ENCODE data around the gene ERBB4. TPM values are rescaled to one million over a fixed set of nuclear protein-coding genes. Genes with fewer than 3 reads are reported as not detected.

ERBB4 gene
- polyA plus RNA-seq, 1 of the 3 experiments (the other 2 are of a cell fraction), result 0.05 TPM

DNA sequence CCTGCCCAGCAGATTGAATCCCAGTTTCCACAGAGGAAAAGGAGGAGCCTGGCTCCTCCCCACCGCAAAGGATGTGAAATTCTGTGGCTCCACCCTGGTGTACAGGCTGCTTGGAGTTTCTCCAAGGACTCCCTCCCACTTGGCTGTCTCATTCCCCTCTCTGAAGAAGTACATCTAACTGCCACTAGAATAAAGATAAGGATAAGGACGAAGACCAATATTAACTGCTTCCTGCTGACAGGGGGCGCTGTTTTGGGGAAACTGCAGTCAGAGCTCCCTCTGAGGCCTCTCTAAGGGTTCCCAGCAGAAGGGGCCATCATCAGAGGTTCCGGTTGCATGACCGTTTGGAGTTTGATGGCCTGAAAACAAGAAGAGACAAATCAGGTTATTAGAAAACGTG, 1191.3 kb downstream of the ERBB4 start:
- ChIA-PET POLR2A (no interaction called here), CTCF (no interaction called here)
- Histone ChIP-seq H3K9me2 (no peaks in the 10 kb centered on the region), H3K9me3 (no peaks in the 10 kb centered on the region), H3F3A (replicated peaks; ENCODE audit: insufficient read depth) (no peaks in the 10 kb centered on the region), H3K79me2 (ENCODE audit: insufficient read depth) (no peaks in the 10 kb centered on the region), H3K4me1 (ENCODE audit: control insufficient read depth in 1 of 2, insufficient read depth in 2 of 2, low read depth in 1 of 2, low read length in 1 of 2) (no peaks in the 10 kb centered on the region; a peak in 1 of 4 replicates), H3K9ac (no peak overlapping the region), H3K27ac (ENCODE audit: low read depth in 2 of 2, low read length in 1 of 2) (no peak overlapping the region), H4K20me1 (ENCODE audit: insufficient read depth) (no peaks in the 10 kb centered on the region), H3K4me3 (ENCODE audit: low read depth in 2 of 2, low read length in 1 of 2) (no peak overlapping the region), H3K27me3 (ENCODE audit: insufficient read depth) (no peaks in the 10 kb centered on the region), H2AFZ (ENCODE audit: low read depth) (no peak overlapping the region), H3K4me2 (no peak overlapping the region), H3K36me3 (replicated peaks in 1 of 2; ENCODE audit: control insufficient read depth in 1 of 2, insufficient read depth in 2 of 2, low read length in 1 of 2) (no peaks in the 10 kb centered on the region)
- 45% methylated on average over 5 of the region's 6 CpGs for WGBS (ENCODE audit: low lambda C conversion rate)
- DNase-seq, result no peak
- TF ChIP-seq GATA2 (CRISPR knock-in tag; IDR thresholded peaks at IDR 0.05), result no peak
- no peak for TF ChIP-seq RAD21 (IDR thresholded peaks at IDR 0.05; ENCODE audit: low read length)
- TF ChIP-seq RXRA (IDR thresholded peaks at IDR 0.05; ENCODE audit: borderline replicate concordance, low read depth), result no peak
- no peak for TF ChIP-seq EP300 (IDR thresholded peaks at IDR 0.05; ENCODE audit: borderline replicate concordance in 1 of 2, low read depth in 1 of 2, low read length in 1 of 2)
- TF ChIP-seq YY1 (IDR thresholded peaks at IDR 0.05; ENCODE audit: low read depth), result no peak
- TF ChIP-seq, protein P1, sequence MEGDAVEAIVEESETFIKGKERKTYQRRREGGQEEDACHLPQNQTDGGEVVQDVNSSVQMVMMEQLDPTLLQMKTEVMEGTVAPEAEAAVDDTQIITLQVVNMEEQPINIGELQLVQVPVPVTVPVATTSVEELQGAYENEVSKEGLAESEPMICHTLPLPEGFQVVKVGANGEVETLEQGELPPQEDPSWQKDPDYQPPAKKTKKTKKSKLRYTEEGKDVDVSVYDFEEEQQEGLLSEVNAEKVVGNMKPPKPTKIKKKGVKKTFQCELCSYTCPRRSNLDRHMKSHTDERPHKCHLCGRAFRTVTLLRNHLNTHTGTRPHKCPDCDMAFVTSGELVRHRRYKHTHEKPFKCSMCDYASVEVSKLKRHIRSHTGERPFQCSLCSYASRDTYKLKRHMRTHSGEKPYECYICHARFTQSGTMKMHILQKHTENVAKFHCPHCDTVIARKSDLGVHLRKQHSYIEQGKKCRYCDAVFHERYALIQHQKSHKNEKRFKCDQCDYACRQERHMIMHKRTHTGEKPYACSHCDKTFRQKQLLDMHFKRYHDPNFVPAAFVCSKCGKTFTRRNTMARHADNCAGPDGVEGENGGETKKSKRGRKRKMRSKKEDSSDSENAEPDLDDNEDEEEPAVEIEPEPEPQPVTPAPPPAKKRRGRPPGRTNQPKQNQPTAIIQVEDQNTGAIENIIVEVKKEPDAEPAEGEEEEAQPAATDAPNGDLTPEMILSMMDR (IDR thresholded peaks at IDR 0.05), result peak; percentile 37; the same call in 1 of the 2 replicates
- no peak for TF ChIP-seq FOXJ3 (CRISPR knock-in tag; IDR thresholded peaks at IDR 0.05)

- CTCF ChIA-PET, result interaction anchor here (0.6 to 1.3 kb wide), 3 partner anchors 9 to 139 kb away, joined by 3 read pairs; no protein-coding TSS in a partner anchor
- no peaks in the 10 kb centered on the region for H3K9me3 ChIP-seq
These were observed 1194.3 kb downstream of the ERBB4 start for GRCh38 chr2:211344289-211344688.

More at GRCh38 chr2:211344289-211344688, 1194.3 kb downstream of the ERBB4 start:
- no peaks in the 10 kb centered on the region for H3K27me3 ChIP-seq (ENCODE audit: insufficient read depth)
- no peaks in the 10 kb centered on the region for H3F3A ChIP-seq (replicated peaks; ENCODE audit: insufficient read depth)
- H3K9me2 ChIP-seq, result no peaks in the 10 kb centered on the region
- H3K27ac ChIP-seq (ENCODE audit: low read depth in 2 of 2, low read length in 1 of 2), result no peak overlapping the region
- H3K36me3 ChIP-seq (replicated peaks in 1 of 2; ENCODE audit: control insufficient read depth in 1 of 2, insufficient read depth in 2 of 2, low read length in 1 of 2), result no peaks in the 10 kb centered on the region
- POLR2A ChIA-PET, result no interaction called here
- TF ChIP-seq GATA2 (CRISPR knock-in tag; IDR thresholded peaks at IDR 0.05) (no peak), MXI1 (IDR thresholded peaks at IDR 0.05; ENCODE audit: low read depth, low read length) (no peak), ZBTB33 (IDR thresholded peaks at IDR 0.05; ENCODE audit: borderline replicate concordance, low read depth) (no peak), REST (IDR thresholded peaks at IDR 0.05; ENCODE audit: low read depth, low read length) (no peak), TCF12 (IDR thresholded peaks at IDR 0.05) (no peak), RAD21 (IDR thresholded peaks at IDR 0.05; ENCODE audit: low read length) (no peak), RCOR1 (IDR thresholded peaks at IDR 0.05; ENCODE audit: low read length) (no peak), GABPA (IDR thresholded peaks at IDR 0.05; ENCODE audit: low read depth) (no peak), PBX3 (IDR thresholded peaks at IDR 0.05) (no peak), JUND (IDR thresholded peaks at IDR 0.05) (no peak), YY1 (IDR thresholded peaks at IDR 0.05; ENCODE audit: low read depth) (no peak)
- TF ChIP-seq, protein P1 (IDR thresholded peaks at IDR 0.05), result no peak
- H3K4me3 ChIP-seq (ENCODE audit: low read depth in 2 of 2, low read length in 1 of 2), result no peak overlapping the region
- no peak overlapping the region for H2AFZ ChIP-seq (ENCODE audit: low read depth)
- no peak overlapping the region for H3K4me2 ChIP-seq
- DNase-seq, result no peak
- no peak overlapping the region for H3K9ac ChIP-seq
- no peaks in the 10 kb centered on the region for H3K4me1 ChIP-seq (ENCODE audit: control insufficient read depth in 1 of 2, insufficient read depth in 2 of 2, low read depth in 1 of 2, low read length in 1 of 2)
- no peaks in the 10 kb centered on the region for H4K20me1 ChIP-seq (ENCODE audit: insufficient read depth)
- H3K79me2 ChIP-seq (ENCODE audit: insufficient read depth), result no peaks in the 10 kb centered on the region

Measured in SK-N-SH (cell line).